ENCODE measurements around the gene MDFI.

GRCh38 chr6:41599015-41599851, 39.0 kb upstream of the MDFI start:
- TF ChIP-seq YY1 (IDR thresholded peaks at IDR 0.05; ENCODE audit: insufficient read depth, insufficient read length), result no peak
- TF ChIP-seq ZNF274 (IDR thresholded peaks at IDR 0.05; ENCODE audit: low read depth, low read length), result no peak

Measured in NT2/D1 (cell line).